GM19328 (cell line): ENCODE results near the gene TRIM77.
"Not testable (repeated sequence)": the region's sequence is repeated elsewhere in the genome, so short reads cannot be mapped to it uniquely, and the experiment has no call there.

ENCODE experiments used
- ATAC-seq: cut with Tn5 transposase; IDR thresholded peaks from one replicate; pipeline ENCODE4 v1.9.1; 2021; ENCODE audit warnings: mild to moderate bottlenecking, moderate library complexity; ENCODE audit not compliant: unreplicated experiment

TRIM77 gene

GRCh38 chr11:89709999-89710398 lies at the start of gene TRIM77:
TSS of gene TRIM77 (plus strand) at chr11:89710299. CDS start at chr11:89710299, 0 bp downstream.
- ATAC-seq = not testable (repeated sequence)

- ATAC-seq = no peak
These were observed 43.1 kb upstream of the TRIM77 start for GRCh38 chr11:89667001-89667400.

- not testable (repeated sequence) for ATAC-seq
These were observed 41.9 kb upstream of the TRIM77 start for GRCh38 chr11:89668158-89668557.

- not testable (repeated sequence) for ATAC-seq
These were observed 40.5 kb upstream of the TRIM77 start for GRCh38 chr11:89669586-89669985.

- not testable (repeated sequence) for ATAC-seq
These were observed 40.0 kb upstream of the TRIM77 start for GRCh38 chr11:89669993-89670669.

- ATAC-seq = not testable (repeated sequence)
These were observed 37.6 kb upstream of the TRIM77 start for GRCh38 chr11:89672547-89672946.

- not testable (repeated sequence) for ATAC-seq
These were observed 36.7 kb upstream of the TRIM77 start for GRCh38 chr11:89673380-89673779.

GRCh38 chr11:89675383-89675782 lies 34.7 kb upstream of the TRIM77 start:
- ATAC-seq = not testable (repeated sequence)

- not testable (repeated sequence) for ATAC-seq
These were observed 34.2 kb upstream of the TRIM77 start for GRCh38 chr11:89675948-89676347.

GRCh38 chr11:89707080-89707479 lies 3.0 kb upstream of the TRIM77 start:
- not testable (repeated sequence) for ATAC-seq

GRCh38 chr11:89724866-89725498 lies 14.9 kb downstream of the TRIM77 start:
- ATAC-seq = not testable (repeated sequence)

- not testable (repeated sequence) for ATAC-seq
These were observed 20.1 kb downstream of the TRIM77 start for GRCh38 chr11:89730215-89730614.

- ATAC-seq = no peak
These were observed 26.5 kb downstream of the TRIM77 start for GRCh38 chr11:89736566-89736965.

- no peak for ATAC-seq
These were observed 27.0 kb downstream of the TRIM77 start for GRCh38 chr11:89737116-89737515.

GRCh38 chr11:89741406-89741805 lies 31.3 kb downstream of the TRIM77 start:
- ATAC-seq = not testable (repeated sequence)

GRCh38 chr11:89744158-89744557 lies 34.1 kb downstream of the TRIM77 start:
- not testable (repeated sequence) for ATAC-seq

- not testable (repeated sequence) for ATAC-seq
These were observed 40.7 kb downstream of the TRIM77 start for GRCh38 chr11:89750822-89751221.
